Measurements from ENCODE around the gene NADSYN1.

The NADSYN1 gene

GRCh38 chr11:71485063-71485399 lies 32.0 kb downstream of the NADSYN1 start:
- ChIA-PET POLR2A (no interaction called here), CTCF (no interaction called here)
- Histone ChIP-seq H3K36me3 (ENCODE audit: control insufficient read depth in 2 of 2, insufficient read depth in 1 of 2, low read length in 2 of 2) (peaks cover 4 to 65% of the 10 kb centered on the region in 2 experiments; a peak in 2 of 3 replicates), H3K4me1 (ENCODE audit: control insufficient read depth, insufficient read depth, low read length) (no peaks in the 10 kb centered on the region), H3K4me3 (ENCODE audit: low read depth, low read length) (no peak overlapping the region), H3K27ac (ENCODE audit: extremely low read depth, low read depth, low read length) (no peak overlapping the region), H3K9me3 (ENCODE audit: control insufficient read depth, insufficient read depth, low read depth, low read length) (no peaks in the 10 kb centered on the region)
- TF ChIP-seq ZNF311 (tag by site-specific recombination; IDR thresholded peaks at IDR 0.05; ENCODE audit: borderline replicate concordance) (no peak), SP2 (tag by site-specific recombination; IDR thresholded peaks at IDR 0.05) (no peak), ZFP69B (tag by site-specific recombination; IDR thresholded peaks at IDR 0.05) (no peak), ZNF76 (tag by site-specific recombination; IDR thresholded peaks at IDR 0.05; ENCODE audit: borderline replicate concordance, low read depth) (no peak), FEZF1 (tag by site-specific recombination; IDR thresholded peaks at IDR 0.05) (no peak), BCL11A (tag by site-specific recombination; IDR thresholded peaks at IDR 0.05; ENCODE audit: low read depth) (no peak), ZNF121 (tag by site-specific recombination; IDR thresholded peaks at IDR 0.05) (no peak), HOXD13 (CRISPR knock-in tag; IDR thresholded peaks at IDR 0.05; ENCODE audit: borderline replicate concordance) (no peak), ZNF280D (tag by site-specific recombination; IDR thresholded peaks at IDR 0.05) (no peak), ZNF560 (tag by site-specific recombination; IDR thresholded peaks at IDR 0.05; ENCODE audit: borderline replicate concordance) (no peak), ZNF404 (tag by site-specific recombination; IDR thresholded peaks at IDR 0.05) (no peak)
- TF ChIP-seq, protein P1, sequence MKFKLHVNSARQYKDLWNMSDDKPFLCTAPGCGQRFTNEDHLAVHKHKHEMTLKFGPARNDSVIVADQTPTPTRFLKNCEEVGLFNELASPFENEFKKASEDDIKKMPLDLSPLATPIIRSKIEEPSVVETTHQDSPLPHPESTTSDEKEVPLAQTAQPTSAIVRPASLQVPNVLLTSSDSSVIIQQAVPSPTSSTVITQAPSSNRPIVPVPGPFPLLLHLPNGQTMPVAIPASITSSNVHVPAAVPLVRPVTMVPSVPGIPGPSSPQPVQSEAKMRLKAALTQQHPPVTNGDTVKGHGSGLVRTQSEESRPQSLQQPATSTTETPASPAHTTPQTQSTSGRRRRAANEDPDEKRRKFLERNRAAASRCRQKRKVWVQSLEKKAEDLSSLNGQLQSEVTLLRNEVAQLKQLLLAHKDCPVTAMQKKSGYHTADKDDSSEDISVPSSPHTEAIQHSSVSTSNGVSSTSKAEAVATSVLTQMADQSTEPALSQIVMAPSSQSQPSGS (tag by site-specific recombination; IDR thresholded peaks at IDR 0.05; ENCODE audit: low read depth): no peak

DNA sequence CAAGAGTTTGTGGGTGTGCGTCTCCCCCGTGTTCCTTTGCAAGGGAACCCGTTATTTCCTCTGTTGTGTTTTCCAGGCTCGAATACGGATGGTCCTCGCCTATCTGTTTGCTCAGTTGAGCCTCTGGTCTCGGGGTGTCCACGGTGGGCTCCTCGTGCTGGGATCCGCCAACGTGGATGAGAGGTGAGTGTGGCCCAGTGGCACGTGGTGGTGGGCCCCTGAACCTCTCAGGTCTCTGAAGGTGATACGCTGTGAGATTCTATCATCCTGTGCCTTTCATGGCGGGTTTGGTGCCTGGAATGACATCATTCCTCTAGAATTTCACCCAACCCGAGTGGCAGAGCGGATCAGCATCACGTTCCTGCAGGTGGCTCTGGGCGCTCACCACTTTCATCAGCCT lies 32.5 kb downstream of the NADSYN1 start:
- CTCF ChIA-PET: no interaction called here
- H3K36me3 ChIP-seq (ENCODE audit: control insufficient read depth in 2 of 2, insufficient read depth in 1 of 2, low read length in 2 of 2): peaks cover 4 to 65% of the 10 kb centered on the region in 2 experiments; a peak in 2 of 3 replicates
- TF ChIP-seq, protein P2, sequence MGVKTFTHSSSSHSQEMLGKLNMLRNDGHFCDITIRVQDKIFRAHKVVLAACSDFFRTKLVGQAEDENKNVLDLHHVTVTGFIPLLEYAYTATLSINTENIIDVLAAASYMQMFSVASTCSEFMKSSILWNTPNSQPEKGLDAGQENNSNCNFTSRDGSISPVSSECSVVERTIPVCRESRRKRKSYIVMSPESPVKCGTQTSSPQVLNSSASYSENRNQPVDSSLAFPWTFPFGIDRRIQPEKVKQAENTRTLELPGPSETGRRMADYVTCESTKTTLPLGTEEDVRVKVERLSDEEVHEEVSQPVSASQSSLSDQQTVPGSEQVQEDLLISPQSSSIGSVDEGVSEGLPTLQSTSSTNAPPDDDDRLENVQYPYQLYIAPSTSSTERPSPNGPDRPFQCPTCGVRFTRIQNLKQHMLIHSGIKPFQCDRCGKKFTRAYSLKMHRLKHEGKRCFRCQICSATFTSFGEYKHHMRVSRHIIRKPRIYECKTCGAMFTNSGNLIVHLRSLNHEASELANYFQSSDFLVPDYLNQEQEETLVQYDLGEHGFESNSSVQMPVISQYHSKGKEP (tag by site-specific recombination; IDR thresholded peaks at IDR 0.05): no peak
- TF ChIP-seq OSR2 (tag by site-specific recombination; IDR thresholded peaks at IDR 0.05) (no peak), ZNF112 (tag by site-specific recombination; IDR thresholded peaks at IDR 0.05) (no peak), HOXC10 (CRISPR knock-in tag; IDR thresholded peaks at IDR 0.05) (no peak), SCRT1 (tag by site-specific recombination; IDR thresholded peaks at IDR 0.05; ENCODE audit: borderline replicate concordance) (no peak), ZNF223 (tag by site-specific recombination; IDR thresholded peaks at IDR 0.05) (no peak), WT1 (tag by site-specific recombination; IDR thresholded peaks at IDR 0.05) (no peak), ZFP37 (tag by site-specific recombination; IDR thresholded peaks at IDR 0.05) (no peak), ZNF214 (tag by site-specific recombination; IDR thresholded peaks at IDR 0.05; ENCODE audit: borderline replicate concordance) (no peak), YY1 (tag by site-specific recombination; IDR thresholded peaks at IDR 0.05) (no peak), ZNF155 (tag by site-specific recombination; IDR thresholded peaks at IDR 0.05) (no peak), ZNF513 (tag by site-specific recombination; IDR thresholded peaks at IDR 0.05) (no peak), ZNF776 (tag by site-specific recombination; IDR thresholded peaks at IDR 0.05; ENCODE audit: borderline replicate concordance) (no peak)
- TF ChIP-seq, protein P3, sequence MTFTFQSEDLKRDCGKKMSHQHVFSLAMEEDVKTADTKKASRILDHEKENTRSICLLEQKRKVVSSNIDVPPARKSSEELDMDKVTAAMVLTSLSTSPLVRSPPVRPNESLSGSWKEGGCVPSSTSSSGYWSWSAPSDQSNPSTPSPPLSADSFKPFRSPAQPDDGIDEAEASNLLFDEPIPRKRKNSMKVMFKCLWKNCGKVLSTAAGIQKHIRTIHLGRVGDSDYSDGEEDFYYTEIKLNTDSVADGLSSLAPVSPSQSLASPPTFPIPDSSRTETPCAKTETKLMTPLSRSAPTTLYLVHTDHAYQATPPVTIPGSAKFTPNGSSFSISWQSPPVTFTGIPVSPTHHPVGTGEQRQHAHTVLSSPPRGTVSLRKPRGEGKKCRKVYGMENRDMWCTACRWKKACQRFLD (tag by site-specific recombination; IDR thresholded peaks at IDR 0.05): no peak

More for the DNA sequence above, 32.5 kb downstream of the NADSYN1 start:
- no peak overlapping the region for H3K4me3 ChIP-seq (ENCODE audit: low read depth, low read length)
- H3K9me3 ChIP-seq (ENCODE audit: control insufficient read depth, insufficient read depth, low read depth, low read length): no peaks in the 10 kb centered on the region
- POLR2A ChIA-PET: no interaction called here
- no peak overlapping the region for H3K27ac ChIP-seq (ENCODE audit: extremely low read depth, low read depth, low read length)
- H3K4me1 ChIP-seq (ENCODE audit: control insufficient read depth, insufficient read depth, low read length): no peaks in the 10 kb centered on the region
